ENCODE data around the gene GRID2. TPM values are rescaled to one million over a fixed set of nuclear protein-coding genes. Genes with fewer than 3 reads are reported as not detected.
"Not testable (repeated sequence)": the region's sequence is repeated elsewhere in the genome, so short reads cannot be mapped to it uniquely, and the experiment has no call there.

GRID2 gene
- total RNA-seq, 6 experiments from 2014 or later: not detected

DNA sequence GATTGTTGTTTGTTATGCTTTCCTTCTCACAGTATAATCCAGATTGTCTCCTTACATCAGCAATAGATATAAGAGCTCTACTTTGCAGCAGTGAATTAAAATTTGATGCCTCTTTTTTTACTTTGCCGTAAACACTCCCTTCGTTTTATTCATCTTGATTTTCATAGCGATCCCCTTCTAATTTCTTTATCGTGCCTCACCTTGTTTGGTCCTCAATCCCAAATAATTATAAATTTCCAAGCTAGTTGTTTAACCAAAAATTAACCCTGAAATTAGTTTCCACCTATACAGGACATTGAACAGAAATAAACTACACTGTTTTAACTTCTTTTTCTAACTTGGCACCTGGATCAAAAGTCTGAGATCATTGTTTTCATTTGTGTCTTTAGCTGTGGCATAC is 35.1 kb upstream of the GRID2 start:
- no peak for TF ChIP-seq POLR2A (IDR thresholded peaks at IDR 0.05)
- TF ChIP-seq, protein P1, sequence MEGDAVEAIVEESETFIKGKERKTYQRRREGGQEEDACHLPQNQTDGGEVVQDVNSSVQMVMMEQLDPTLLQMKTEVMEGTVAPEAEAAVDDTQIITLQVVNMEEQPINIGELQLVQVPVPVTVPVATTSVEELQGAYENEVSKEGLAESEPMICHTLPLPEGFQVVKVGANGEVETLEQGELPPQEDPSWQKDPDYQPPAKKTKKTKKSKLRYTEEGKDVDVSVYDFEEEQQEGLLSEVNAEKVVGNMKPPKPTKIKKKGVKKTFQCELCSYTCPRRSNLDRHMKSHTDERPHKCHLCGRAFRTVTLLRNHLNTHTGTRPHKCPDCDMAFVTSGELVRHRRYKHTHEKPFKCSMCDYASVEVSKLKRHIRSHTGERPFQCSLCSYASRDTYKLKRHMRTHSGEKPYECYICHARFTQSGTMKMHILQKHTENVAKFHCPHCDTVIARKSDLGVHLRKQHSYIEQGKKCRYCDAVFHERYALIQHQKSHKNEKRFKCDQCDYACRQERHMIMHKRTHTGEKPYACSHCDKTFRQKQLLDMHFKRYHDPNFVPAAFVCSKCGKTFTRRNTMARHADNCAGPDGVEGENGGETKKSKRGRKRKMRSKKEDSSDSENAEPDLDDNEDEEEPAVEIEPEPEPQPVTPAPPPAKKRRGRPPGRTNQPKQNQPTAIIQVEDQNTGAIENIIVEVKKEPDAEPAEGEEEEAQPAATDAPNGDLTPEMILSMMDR (IDR thresholded peaks at IDR 0.05): no peak
- H3K36me3 ChIP-seq: no peaks in the 10 kb centered on the region
- intact Hi-C loops (cut with DNase I): no loop called here
- no peak overlapping the region for H3K27ac ChIP-seq
- no peaks in the 10 kb centered on the region for H3K4me1 ChIP-seq
- no peaks in the 10 kb centered on the region for H3K27me3 ChIP-seq
- ATAC-seq: no peak
- no peak for DNase-seq
- 63% methylated on average over 4 of the region's 4 CpGs for WGBS (ENCODE audit: insufficient coverage, low coverage, low lambda C conversion rate, missing lambda C conversion rate)
- no peak overlapping the region for H3K4me3 ChIP-seq
- no peaks in the 10 kb centered on the region for H3K9me3 ChIP-seq

DNA sequence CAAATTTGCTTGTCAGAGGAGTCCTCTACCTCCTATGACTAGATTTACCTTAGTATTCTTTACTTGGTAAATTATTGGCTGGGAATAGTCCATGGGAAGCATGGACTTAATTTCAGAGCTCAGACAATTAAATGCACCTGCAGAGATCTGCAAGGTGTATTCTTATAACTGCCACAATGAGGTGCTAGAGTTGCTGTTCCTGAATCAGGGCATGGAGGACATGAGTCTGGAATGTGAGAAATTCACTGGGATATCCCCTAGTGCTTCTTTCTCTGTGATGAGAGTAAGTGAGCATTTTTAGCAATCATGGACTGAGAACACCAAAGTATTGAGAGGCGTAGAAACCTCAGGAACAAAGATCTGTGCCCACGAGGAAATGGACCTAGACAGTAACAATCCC is 32.9 kb upstream of the GRID2 start:
- ATAC-seq: no peak
- intact Hi-C loops (cut with DNase I): no loop called here
- TF ChIP-seq, protein P1 (IDR thresholded peaks at IDR 0.05): no peak
- no peak for TF ChIP-seq POLR2A (IDR thresholded peaks at IDR 0.05)

DNA sequence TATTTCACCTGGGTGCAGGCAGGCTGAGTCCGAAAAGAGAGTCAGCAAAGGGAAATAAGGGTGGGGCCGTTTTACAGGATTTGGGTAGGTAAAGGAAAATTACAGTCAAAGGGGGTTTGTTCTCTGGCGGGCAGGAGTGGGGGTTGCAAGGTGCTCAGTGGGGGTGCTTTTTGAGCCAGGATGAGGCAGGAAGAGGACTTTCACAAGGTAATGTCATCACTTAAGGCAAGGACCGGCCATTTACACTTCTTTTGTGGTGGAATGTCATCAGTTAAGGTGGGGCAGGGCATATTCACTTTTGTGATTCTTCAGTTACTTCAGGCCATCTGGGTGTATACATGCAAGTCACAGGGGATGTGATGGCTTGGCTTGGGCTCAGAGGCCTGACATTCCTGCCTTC is 32.2 kb upstream of the GRID2 start:
- DNase-seq; H3K36me3 ChIP-seq; intact Hi-C loops (cut with DNase I); ATAC-seq; H3K9me3 ChIP-seq; H3K27me3 ChIP-seq; H3K4me3 ChIP-seq; H3K4me1 ChIP-seq; H3K27ac ChIP-seq: not testable (repeated sequence)
- WGBS (ENCODE audit: insufficient coverage, low coverage, low lambda C conversion rate, missing lambda C conversion rate): 41% methylated on average over 4 of the region's 4 CpGs

More for the DNA sequence above, 32.9 kb upstream of the GRID2 start:
- Histone ChIP-seq H3K27ac (no peak overlapping the region), H3K4me1 (no peaks in the 10 kb centered on the region), H3K27me3 (no peaks in the 10 kb centered on the region), H3K36me3 (no peaks in the 10 kb centered on the region), H3K4me3 (no peak overlapping the region), H3K9me3 (no peaks in the 10 kb centered on the region)
- DNase-seq: no peak
- 39% methylated on average over 2 of the region's 2 CpGs for WGBS (ENCODE audit: insufficient coverage, low coverage, low lambda C conversion rate, missing lambda C conversion rate)

DNA sequence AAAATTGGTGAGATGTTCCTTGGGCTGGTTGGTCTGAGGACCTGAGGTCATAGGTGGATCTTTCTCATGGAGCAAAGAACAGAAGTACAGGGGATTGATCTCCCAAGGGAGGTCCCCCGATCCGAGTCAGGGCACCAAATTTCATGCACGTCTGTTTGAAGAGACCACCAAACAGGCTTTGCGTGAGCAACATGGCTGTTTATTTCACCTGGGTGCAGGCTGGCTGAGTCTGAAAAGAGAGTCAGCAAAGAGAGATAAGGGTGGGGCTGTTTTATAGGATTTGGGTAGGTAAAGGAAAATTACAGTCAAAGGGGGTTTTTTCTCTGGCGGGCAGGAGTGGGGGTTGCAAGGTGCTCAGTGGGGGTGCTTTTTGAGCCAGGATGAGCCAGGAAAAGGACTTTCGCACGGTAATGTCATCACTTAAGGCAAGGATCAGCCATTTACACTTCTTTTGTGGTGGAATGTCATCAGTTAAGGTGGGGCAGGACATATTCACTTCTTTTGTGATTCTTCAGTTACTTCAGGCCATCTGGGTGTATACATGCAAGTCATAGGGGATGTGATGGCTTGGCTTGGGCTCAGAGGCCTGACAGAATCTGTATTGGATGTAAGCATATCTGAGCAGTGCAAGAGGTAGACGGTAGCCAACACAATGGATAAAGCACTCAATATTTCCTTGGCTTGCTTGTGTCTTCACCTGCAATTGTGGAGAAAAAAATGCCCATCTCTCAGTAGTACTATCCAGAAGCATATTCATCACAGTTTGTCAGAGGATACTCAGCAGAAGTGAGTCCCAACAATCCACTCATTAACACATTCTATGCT is 26.5 kb upstream of the GRID2 start:
- intact Hi-C loops (cut with DNase I); H3K27me3 ChIP-seq; H3K4me3 ChIP-seq; DNase-seq; H3K4me1 ChIP-seq; H3K36me3 ChIP-seq; H3K9me3 ChIP-seq; ATAC-seq; H3K27ac ChIP-seq: not testable (repeated sequence)
- 56% methylated on average over 3 of the region's 8 CpGs for WGBS (ENCODE audit: insufficient coverage, low coverage, low lambda C conversion rate, missing lambda C conversion rate)

DNA sequence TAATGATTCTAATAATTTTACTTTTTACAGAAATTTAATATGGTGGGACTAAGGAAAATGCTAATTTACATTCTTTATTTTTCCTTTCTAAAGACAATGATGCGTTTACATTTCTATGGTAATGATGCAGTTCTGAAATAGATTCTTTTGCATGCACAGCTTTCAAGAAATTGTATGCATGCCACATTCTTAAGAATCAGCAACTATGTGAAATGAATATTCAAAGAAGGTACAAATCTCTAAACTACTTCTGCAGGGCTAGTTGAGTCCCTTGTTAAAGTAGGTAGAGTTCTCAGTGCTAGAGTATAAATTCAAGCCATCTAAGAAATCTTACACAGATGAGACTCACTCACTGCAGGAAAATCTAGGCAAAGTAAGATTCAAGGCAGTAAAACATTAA is 24.5 kb upstream of the GRID2 start:
- TF ChIP-seq POLR2A (IDR thresholded peaks at IDR 0.05): no peak
- TF ChIP-seq, protein P1 (IDR thresholded peaks at IDR 0.05): no peak
- 53% methylated on average over 1 of the region's 1 CpG for WGBS (ENCODE audit: insufficient coverage, low coverage, low lambda C conversion rate, missing lambda C conversion rate)
- DNase-seq (no peak), ATAC-seq (no peak)
- Histone ChIP-seq H3K4me3 (no peak overlapping the region), H3K27me3 (no peaks in the 10 kb centered on the region), H3K36me3 (no peaks in the 10 kb centered on the region), H3K4me1 (no peaks in the 10 kb centered on the region), H3K27ac (no peak overlapping the region), H3K9me3 (no peaks in the 10 kb centered on the region)
- intact Hi-C loops (cut with DNase I): no loop called here
